Left lobe of liver (tissue), 2 donors: ENCODE results near the gene DIP2C. TPM values are rescaled to one million over a fixed set of nuclear protein-coding genes. Genes with fewer than 3 reads are reported as not detected.
"Not testable (repeated sequence)": the region's sequence is repeated elsewhere in the genome, so short reads cannot be mapped to it uniquely, and the experiment has no call there.

Source experiments
- ATAC-seq: fragments of 200-7000 bp; cut with Tn5 transposase; one replicate; pipeline ENCODE4 v1.9.1; 2020; ENCODE audit warnings: mild to moderate bottlenecking, moderate library complexity
- DNase-seq: peaks from one replicate; pipeline ENCODE4 v3.0.0-alpha.2; 2020; ENCODE audit warnings: low spot score
- total RNA-seq: library from RNA; stranded (reverse); gene quantifications from one replicate; pipeline ENCODE4 v1.2.1, GENCODE V29; 2021
- donor health status: DM: no; HTN: no; CAD: no; lungs with moderate emphysema.
- donor health status: DM: no; HTN: yes; CAD: no.

DIP2C gene
- total RNA-seq, 1 donor from 2014 or later: 13.9 TPM

DNA sequence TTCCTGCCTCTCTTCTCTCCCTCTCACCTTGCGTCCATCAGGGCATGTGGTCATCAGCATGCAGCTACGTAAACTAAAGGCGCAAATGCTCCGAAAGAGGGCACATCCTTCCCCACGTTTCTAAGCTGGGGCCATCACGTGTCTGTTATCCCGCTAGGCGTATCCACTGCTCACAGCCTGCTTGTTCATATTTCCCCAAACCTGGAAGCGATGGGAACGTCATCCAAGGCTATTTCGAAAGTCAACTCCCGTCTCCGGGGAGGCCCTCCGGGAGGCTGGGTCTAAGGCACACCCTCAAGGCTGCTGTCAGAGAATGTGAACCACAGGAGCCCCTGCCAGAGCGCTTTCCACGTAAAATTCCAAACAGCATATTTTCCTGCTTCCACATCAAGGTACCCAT lies 199.2 kb downstream of the DIP2C start:
- DNase-seq: no peak
- ATAC-seq: no peak

DNA sequence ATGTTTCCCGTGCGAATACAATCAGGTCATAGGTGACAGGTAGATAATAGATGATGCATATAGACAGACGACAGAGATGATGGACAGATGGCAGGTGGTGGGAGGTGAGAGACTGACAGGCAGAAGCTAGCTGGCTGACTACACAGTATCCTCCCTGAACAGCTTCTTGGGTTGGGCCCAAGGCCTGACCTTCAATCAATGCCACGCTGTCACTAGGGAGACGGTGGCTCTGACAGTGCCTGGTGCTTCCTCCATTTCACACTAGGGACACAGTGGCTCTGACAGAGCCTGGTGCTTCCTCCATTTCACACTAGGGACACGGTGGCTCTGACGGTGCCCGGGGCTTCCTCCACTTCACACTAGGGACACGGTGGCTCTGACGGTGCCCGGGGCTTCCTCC lies 200.1 kb downstream of the DIP2C start:
- ATAC-seq: no peak

DNA sequence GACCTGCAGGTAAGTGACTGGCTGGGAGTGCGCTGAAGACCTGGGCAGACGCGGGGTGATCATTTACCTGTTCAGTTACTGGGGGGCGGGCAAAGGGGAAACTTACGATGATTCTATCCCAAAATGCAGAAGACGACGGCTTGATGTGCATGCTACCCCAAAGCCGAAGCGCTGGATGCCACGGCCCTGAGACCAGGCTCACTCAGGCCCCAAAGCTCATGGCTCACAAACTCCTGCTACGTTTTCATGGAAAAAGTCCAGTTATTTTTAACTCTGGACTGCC lies 200.6 kb downstream of the DIP2C start:
- ATAC-seq: no peak
- no peak for DNase-seq

More for the DNA sequence above, 200.1 kb downstream of the DIP2C start:
- DNase-seq: no peak

DNA sequence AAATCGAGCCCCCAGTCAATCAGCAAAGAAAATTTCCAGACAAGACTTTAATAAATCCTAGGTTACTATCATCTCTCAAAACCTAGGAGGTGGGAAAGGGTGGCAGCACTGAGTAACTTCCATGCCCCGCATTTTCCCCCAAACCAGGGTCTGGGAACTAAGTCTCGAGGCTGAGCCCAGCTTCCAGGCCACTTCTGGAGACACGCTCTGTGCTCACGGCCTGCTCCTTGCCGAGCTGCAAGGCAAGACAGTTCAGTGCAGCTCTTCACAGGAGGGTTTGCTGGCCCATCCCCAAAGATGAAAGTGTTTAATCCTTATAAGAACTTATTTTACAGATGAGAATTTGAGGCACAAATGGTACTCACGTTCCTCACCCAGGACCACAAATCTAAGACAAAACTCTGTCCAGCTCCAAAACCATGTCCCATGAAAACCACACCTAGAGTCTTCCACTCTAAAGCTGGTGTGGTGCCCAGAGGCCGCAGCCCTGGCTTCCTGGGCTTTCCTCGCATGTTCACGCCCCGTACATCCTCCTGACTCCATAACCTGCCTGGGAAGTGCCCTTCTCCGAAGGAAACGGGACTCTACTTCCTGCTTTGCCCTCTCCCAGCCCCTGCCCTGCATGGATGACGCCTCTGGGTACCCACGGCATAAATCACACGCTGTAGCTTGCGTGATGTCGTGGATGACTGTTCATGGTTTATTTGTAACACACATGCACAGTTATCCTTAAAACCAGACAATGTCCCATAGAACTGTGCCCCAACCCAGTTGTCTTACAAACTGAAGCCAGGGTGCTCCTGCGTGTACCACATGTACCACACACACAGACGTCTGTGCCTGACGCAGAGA lies 201.2 kb downstream of the DIP2C start:
- ATAC-seq (no peak), DNase-seq (peak; percentile 26)

DNA sequence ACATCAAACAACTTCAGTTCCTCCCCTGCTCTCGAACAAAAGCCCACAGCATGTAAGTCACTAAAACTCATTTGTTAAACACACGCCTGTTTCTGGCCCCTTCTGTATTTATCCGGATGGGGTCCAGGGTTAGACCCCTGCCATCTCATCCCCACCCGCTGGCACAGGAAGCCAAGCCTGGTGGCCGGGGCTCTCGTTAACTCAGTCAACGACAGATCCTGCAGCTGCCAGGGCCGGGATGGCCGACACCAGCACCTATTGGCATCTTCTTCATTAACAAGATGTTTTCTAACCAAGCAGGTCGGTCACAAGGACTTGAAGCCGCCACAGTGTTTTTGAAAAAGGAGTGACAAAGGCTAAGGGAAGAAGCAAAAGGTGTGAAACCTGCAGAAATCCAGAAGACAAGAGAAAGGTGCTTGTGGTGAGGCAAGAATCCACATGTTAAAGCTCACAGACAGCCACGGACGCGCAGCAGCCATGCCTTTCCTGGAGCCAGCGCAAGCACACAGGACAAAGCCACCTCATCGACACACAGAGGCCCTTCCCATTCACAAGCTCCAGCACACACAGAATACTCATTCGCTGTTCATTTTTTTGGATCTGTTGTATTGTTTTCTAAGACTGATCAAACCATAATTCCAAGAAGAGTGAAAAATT lies 202.7 kb downstream of the DIP2C start:
- DNase-seq (peak; percentile 37), ATAC-seq (no peak)

DNA sequence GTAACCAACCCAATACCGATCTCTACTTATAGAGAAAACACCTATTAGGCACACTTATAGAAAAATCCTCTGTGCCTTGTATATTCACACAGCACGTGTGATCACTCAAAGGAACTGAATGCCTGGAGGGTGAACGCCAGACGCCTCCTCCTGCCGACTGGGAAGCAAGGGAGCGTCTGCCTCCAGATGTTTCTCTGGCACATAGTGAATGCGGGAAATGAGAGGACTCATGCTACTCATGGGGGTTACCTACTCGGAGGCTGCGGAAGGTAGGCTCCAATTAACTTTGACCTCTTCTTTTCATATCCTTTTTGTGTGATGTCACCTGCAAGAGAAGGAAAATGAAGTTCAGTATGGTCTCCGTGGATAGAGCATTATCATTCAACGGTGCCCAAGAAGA lies 203.3 kb downstream of the DIP2C start:
- no peak for ATAC-seq
- DNase-seq: peak; percentile 34

DNA sequence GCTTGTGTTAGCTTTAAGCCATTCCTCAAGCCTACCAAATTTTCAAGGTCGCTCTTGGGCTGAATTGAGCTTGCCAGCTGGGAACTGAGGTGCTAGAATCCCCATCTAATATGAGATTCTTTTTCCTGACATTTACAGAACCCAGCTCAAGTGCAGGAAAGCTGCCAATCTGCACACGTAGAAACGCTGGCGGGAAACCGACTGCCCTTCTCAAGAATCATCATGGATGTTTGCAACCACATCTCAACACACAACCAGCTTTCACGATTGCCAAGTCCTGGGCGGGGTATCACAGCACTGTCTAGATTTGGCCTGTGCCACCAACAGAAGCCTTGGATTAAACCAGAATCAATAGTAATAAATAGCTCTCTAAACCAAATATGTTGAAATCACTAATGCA lies 203.7 kb downstream of the DIP2C start:
- ATAC-seq (no peak), DNase-seq (peak; percentile 35)

DNA sequence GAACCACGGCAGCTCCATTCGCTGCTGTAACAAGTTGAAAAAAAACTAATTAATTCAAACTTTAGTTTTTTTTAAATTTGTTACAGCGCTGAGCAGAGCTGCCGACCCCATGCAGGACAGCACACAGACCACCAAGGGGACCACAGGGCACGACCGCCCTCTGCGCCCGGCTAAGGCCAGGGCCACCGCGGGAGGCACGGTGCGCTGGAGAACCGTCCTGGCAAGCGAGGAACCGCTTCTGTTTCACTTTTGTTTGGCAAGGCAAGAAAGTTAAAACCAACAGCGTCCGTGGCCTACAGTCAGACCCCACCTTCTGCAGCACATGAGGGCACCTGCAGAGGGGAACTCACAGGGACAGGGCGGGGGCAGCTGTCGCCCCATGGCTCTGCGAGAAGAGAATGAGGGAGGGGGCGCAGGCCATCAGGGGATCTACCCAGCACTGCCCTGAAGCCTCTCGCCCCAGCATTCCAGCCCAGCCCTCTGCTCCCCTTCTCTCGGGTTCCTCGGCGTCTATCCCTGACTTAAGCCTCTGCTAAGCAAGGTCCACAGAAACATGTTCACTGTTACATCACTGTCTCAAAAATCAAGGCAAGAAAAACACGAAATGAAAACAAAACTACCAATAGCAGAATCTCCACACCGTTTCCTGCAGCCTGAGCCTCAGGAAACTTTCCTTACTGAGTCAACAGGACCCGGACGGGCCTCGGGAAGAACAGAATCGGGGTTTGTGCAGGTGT lies 204.4 kb downstream of the DIP2C start:
- peak; percentile 76 for ATAC-seq
- DNase-seq: peak; percentile 46

DNA sequence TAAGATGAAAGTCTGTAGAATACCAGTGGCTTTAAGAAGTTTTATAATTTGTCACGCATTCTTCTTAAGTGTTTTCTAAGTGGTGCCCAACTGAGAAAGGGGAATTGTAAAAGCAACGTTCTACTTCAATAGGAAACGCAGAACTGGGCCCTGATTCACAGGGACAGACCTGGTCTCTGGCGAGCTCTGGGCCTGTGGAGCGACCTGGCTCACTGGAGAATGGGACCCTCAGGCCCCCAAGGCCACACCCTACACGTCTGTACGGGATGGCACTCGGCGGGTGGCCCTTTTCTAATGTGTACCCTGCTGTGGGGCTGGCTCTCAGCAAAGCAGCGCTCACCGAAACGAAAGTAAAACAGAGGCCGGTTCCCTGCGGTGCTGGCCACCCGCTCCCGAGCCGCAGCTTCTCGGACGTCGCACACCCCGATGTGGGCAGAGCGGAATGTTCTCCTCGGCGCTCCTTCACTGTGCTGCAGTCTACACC lies 205.0 kb downstream of the DIP2C start:
- peak; percentile 82 for ATAC-seq
- peak; percentile 54 for DNase-seq

DNA sequence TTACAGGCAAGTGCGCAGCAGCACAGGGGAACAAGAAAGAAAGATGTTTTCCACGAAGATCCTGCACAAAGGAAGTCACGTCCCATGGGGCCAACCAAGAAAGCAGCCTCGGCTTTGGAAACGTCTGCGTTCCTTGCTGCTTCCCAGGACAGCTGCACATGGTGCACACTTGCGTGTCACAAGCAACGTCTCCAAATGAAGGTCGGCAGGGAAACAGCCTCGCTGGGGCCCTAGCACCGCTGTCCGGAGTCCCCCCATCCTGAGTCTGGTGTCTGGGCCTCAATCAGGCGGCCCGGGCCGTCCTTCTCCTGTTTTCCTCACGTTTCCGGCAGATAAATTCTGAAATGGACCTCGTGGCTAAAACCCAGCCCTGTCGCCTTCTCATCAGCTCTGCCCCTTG lies 206.2 kb downstream of the DIP2C start:
- ATAC-seq: no peak
- DNase-seq: peak; percentile 37

DNA sequence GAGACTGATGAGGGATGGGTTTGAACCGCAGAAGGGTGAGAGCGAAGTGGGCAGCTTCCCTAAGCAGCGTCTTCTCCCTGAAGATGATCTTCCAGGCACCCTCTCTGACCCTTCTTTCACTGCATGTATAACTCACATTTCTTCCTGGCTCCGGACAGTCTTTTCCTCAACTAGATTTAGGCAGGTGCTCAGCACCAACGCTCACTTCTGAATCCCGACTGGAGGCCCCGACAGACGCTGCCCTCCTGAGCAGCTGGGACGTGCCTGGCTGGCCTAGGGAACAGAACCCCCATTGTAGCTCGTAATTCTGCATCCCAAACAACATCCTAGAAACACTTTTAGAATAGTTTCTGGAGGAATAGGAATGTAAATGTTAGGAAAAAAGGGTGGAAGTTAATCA lies 206.6 kb downstream of the DIP2C start:
- DNase-seq (peak; percentile 5), ATAC-seq (no peak)

DNA sequence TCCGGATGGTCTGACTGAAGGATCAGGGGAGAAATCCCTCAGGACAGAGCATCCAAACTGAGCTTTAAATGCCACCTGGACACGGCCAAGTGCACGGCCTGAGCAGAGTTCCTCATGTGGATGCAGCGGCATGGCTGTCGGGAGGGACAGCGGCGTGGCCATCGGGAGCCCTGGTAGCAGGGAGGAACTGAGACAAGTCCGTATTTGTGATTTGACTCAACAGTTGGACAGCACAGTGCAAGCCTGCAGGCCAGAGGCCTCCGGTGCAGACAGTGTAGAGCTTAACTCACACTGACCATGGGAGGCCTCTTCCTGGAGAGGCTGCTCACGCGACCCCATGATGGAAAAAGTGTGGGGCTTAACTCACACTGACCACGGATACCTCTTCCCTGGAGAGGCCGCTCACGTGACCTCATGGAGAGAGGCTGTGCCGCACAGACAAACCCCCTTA lies 207.4 kb downstream of the DIP2C start:
- DNase-seq: peak; percentile 38
- ATAC-seq: no peak

DNA sequence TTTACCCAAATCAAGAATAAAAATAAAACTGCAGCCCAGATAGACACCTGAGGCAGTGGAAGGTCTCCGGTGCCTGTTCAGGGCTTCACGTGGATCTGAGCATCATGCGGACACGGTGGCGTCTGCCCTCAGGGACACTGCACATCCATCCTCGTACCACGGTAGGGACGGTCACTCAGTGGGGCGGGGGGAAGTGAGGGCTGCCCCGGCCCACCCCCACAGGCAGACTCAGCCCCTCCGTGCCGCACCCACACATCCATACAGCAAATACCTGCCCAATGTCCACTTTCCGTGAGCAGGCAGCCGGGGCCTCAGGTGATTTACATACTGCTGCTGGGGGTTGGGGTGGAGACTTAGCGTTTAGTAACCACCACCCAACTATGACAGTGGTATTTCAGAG lies 207.8 kb downstream of the DIP2C start:
- ATAC-seq: no peak
- DNase-seq: peak; percentile 37

DNA sequence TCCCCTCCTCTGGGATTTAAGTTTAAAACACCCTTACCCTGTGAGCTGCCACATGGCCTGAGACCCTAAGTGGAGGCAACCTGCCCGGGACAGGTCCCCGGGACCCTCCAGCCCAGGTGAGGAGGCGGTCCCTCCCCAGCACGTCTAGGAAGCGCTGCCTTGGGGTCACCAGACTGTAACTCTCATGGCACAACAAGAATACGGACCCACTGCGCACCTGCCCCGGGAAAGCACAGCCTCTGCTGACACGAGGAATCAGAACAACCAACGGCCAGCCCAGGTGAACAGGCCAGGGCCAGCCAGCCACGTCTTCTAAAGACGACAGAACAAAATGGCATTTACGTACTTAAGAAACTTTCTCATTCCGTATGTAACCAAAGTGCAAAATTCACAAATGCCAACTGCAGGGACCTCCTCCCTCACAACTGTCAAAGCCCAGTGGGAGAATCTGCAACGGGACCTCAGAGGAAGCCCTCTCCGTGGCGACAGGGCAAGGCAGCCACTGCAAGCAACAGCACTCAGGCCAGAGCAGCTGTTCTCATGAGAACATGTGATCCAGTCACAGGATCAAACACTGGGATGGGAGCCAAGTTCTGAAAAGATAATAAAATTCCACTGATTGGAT lies 208.4 kb downstream of the DIP2C start:
- peak; percentile 44 for DNase-seq
- peak; percentile 43 for ATAC-seq

DNA sequence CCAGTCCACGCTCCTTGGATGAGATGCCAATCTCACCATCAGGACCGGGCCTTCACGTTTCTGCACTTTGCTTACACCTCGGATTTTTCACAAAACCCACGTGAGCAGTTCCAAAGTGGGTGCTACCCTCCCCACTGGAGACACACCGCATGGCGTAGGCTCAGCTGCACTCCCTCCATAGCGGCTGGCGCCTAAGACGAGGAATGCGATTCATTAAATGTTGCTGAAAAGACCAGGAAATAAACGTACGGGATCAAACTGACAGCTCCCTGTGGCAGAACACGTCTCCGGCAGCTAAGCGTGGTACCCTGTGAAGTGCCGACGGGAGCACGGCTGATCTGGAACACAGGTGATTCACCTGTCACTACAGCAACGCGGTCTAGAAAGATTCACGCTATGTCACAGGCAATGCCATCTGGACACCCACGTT lies 209.0 kb downstream of the DIP2C start:
- no peak for ATAC-seq
- peak; percentile 29 for DNase-seq

DNA sequence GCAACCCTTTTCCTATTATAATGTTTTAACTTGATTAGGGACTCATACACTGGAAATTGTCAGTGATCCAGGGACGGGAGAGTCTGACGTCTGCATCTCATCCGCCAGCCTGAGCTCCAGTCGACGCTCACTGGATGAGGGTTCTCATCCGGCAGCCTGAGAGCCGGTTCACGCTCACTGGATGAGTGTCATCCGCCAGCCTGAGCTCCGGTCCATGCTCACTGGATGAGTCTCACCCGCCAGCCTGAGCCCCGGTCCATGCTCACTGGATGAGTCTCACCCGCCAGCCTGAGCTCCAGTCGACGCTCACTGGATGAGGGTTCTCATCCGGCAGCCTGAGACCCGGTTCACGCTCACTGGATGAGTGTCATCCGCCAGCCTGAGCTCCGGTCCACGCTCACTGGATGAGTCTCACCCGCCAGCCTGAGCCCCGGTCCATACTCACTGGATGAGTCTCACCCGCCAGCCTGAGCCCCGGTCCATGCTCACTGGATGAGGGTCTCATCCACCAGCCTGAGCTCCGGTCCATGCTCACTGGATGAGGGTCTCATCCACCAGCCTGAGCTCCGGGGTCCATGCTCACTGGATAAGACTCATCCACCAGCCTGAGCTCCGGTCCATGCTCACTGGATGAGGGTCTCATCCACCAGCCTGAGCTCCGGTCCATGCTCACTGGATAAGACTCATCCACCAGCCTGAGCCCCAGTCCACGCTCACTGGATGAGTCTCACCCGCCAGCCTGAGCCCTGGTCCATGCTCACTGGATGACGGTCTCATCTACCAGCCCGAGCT lies 209.6 kb downstream of the DIP2C start:
- not testable (repeated sequence) for ATAC-seq
- DNase-seq: peak; percentile 27

DNA sequence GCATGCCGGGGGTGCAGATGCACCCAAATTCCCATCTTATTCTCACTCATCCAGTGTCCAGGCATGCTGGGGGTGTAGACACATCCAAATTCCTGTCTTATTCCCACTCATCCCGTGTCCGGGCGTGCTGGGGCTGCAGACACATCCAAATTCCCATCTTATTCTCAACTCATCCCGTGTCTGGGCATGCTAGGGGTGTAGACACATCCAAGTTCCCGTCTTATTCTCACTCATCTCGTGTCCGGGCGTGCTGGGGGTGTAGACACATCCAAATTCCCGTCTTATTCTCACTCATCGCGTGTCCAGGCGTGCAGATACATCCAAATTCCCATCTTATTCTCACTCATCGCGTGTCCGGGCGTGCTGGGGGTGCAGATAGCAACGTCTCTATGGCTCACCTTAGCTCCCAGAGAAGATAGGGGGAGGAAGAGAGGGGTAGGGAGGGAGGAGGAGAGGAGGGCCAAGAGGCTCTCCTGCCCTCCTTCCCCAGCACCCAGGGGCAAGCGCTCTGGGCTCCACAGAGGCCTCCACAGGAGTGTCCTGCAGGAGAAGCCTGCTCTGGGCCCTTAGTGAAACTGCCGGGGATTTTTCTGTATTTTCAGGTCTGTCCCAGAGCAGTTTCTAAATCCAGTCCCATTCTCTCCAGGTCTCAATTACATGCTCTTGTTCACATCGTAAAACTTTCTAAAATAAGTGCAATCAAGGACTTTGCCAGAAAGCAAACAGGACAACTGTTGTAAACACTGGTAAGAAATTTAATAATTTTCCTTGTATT lies 210.8 kb downstream of the DIP2C start:
- DNase-seq (no peak), ATAC-seq (no peak)

DNA sequence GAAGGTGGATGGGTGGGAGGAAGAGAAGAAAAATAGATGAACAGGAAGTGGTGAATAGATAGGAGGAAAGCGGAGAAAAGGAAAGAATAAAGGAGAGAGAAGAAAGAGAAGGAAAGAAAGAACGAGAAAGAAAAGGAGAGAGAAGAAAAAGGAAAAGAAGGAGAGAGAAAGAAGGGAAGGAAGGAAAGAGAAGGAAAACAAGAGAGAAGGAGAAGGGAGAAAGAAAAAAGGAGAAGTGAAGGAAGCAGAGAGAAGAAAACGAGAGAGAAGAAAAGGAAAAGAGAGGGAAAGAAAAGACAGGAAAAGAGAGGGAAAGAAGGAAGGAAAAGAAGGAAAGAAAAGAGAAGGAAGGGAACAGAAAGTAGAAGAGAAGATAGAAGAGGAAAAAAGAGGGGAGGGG lies 211.8 kb downstream of the DIP2C start:
- DNase-seq (no peak), ATAC-seq (no peak)

DNA sequence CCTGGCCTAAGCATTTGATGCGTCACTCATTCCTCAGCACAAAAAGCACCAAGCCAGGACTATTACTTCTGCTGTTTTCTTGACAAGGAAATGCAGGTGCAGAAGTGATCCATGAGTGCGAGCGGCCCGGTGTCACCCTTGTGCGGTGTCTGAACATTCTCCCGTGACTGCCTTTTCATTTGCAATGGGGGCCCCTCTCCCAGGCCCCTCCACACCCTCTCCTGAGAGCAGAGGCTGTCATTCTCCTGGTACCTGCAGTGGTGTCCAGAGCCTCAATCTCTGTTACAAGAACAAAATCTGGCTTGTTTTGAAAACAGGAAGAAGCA lies 213.1 kb downstream of the DIP2C start:
- ATAC-seq: no peak
- DNase-seq: no peak
